ENCODE measurements around the gene KLHL4. TPM values are rescaled to one million over a fixed set of nuclear protein-coding genes. Genes with fewer than 3 reads are reported as not detected.

Gene KLHL4
- total RNA-seq, 1 experiment from 2014 or later: 0.10 TPM

- ChIA-PET RAD21 (ENCODE audit: low non-redundant PET in 1 of 2, low total read pairs in 2 of 2, uncharacterized antibody in 2 of 2, unreplicated experiment in 2 of 2) (no interaction called here), POLR2A (no interaction called here), CTCF (no interaction called here)
- no peak overlapping the region for H3K4me3 ChIP-seq (replicated peaks in 1 of 2; ENCODE audit: low read depth in 1 of 2, low read length in 2 of 2)
- no peak overlapping the region for H3K9ac ChIP-seq (ENCODE audit: low read length)
- no peaks in the 10 kb centered on the region for H3K27me3 ChIP-seq (ENCODE audit: insufficient read depth, low read length)
- no peak overlapping the region for H2AFZ ChIP-seq (ENCODE audit: low read depth, low read length, poor library complexity, severe bottlenecking)
- H3K79me2 ChIP-seq (ENCODE audit: insufficient read depth, low read length): no peaks in the 10 kb centered on the region
- no peaks in the 10 kb centered on the region for H3K36me3 ChIP-seq (ENCODE audit: control insufficient read depth in 1 of 2, insufficient read depth in 2 of 2, low read length in 2 of 2)
- no peak overlapping the region for H3K4me2 ChIP-seq (ENCODE audit: low read length)
- ATAC-seq (no peak), DNase-seq (ENCODE audit: low read depth, low spot score) (no peak)
- no peaks in the 10 kb centered on the region for H3K9me2 ChIP-seq (ENCODE audit: insufficient read depth)
- H3K9me3 ChIP-seq (ENCODE audit: control insufficient read depth in 1 of 2, insufficient read depth in 1 of 2, low read depth in 1 of 2, low read length in 2 of 2): no peaks in the 10 kb centered on the region
- no peak for TF ChIP-seq SIN3A (IDR thresholded peaks at IDR 0.05; ENCODE audit: low read depth)
- no peak for TF ChIP-seq SP1 (IDR thresholded peaks at IDR 0.05; ENCODE audit: low read depth)
- no peak for TF ChIP-seq REST (IDR thresholded peaks at IDR 0.05; ENCODE audit: low read depth)
- no peak for TF ChIP-seq EGR1 (IDR thresholded peaks at IDR 0.05; ENCODE audit: low read depth)
- TF ChIP-seq POLR2A (IDR thresholded peaks at IDR 0.05; ENCODE audit: borderline replicate concordance, extremely low read depth, insufficient read depth, insufficient read length): no peak
- no peak for TF ChIP-seq TCF7L2 (IDR thresholded peaks at IDR 0.05; ENCODE audit: borderline replicate concordance, extremely low read depth, insufficient read depth, insufficient read length)
- TF ChIP-seq ZNF274 (IDR thresholded peaks at IDR 0.05; ENCODE audit: low read depth, low read length): no peak
- TF ChIP-seq EZH2phosphoT487 (IDR thresholded peaks at IDR 0.05; ENCODE audit: borderline replicate concordance): no peak
- TF ChIP-seq ELF1 (IDR thresholded peaks at IDR 0.05; ENCODE audit: borderline replicate concordance, low read depth): no peak
- no peak for TF ChIP-seq CBX3 (IDR thresholded peaks at IDR 0.05; ENCODE audit: low read depth)
- no peak for TF ChIP-seq ZBTB33 (IDR thresholded peaks at IDR 0.05; ENCODE audit: extremely low read depth, insufficient replicate concordance, low read length)
- no peak for TF ChIP-seq EZH2 (IDR thresholded peaks at IDR 0.05)
- no peak for TF ChIP-seq SRF (IDR thresholded peaks at IDR 0.05; ENCODE audit: low read depth)
- BruUV-seq (replicated peaks): no TSS peak
- no peaks in the 10 kb centered on the region for H4K20me1 ChIP-seq (ENCODE audit: insufficient read depth)
- H3K4me1 ChIP-seq (ENCODE audit: control insufficient read depth in 1 of 2, insufficient read depth in 2 of 2, low read length in 2 of 2): no peaks in the 10 kb centered on the region
- intact Hi-C loops (cut with micrococcal nuclease): no loop called here
- H3K27ac ChIP-seq (ENCODE audit: low read depth, low read length): no peak overlapping the region
These were observed 144.2 kb downstream of the KLHL4 start for GRCh38 chrX:87661761-87662160.
